NCI-H2081 (cell line): ENCODE measurements around the gene EXOC3.
A peak's percentile ranks its signal among the peaks of the same experiment; 100 is the strongest.

Experiments
- DNase-seq, 2 experiments: peaks; one replicate each; lab custom pipeline; 2025; lab: John Stamatoyannopoulos, UW

The EXOC3 gene

GRCh38 chr5:426392-426976 lies 16.5 kb upstream of the EXOC3 start:
- DNase-seq = no peak

- DNase-seq = no peak
Observed at GRCh38 chr5:427415-428087, 15.4 kb upstream of the EXOC3 start.

GRCh38 chr5:428219-428618 lies 14.8 kb upstream of the EXOC3 start:
- DNase-seq = no peak

GRCh38 chr5:428754-429452 lies 14.1 kb upstream of the EXOC3 start:
- no peak for DNase-seq

GRCh38 chr5:429453-430188 lies 13.4 kb upstream of the EXOC3 start:
- peak in 1 of 2 experiments; percentile 62 for DNase-seq

- DNase-seq = no peak
Observed at GRCh38 chr5:430214-430925, 12.6 kb upstream of the EXOC3 start.

GRCh38 chr5:431001-431710 lies 11.8 kb upstream of the EXOC3 start:
- peak; percentile 81 to 82 for DNase-seq

GRCh38 chr5:431711-432050 lies 11.3 kb upstream of the EXOC3 start:
- DNase-seq = no peak

- DNase-seq = no peak
Observed at GRCh38 chr5:432201-432927, 10.6 kb upstream of the EXOC3 start.

- no peak for DNase-seq
Observed at GRCh38 chr5:432928-433791, 9.8 kb upstream of the EXOC3 start.

- no peak for DNase-seq
Observed at GRCh38 chr5:433836-434235, 9.1 kb upstream of the EXOC3 start.

GRCh38 chr5:434443-435146 lies 8.4 kb upstream of the EXOC3 start:
- no peak for DNase-seq

- no peak for DNase-seq
Observed at GRCh38 chr5:435156-435790, 7.7 kb upstream of the EXOC3 start.

- peak; percentile 57 to 69 for DNase-seq
Observed at GRCh38 chr5:435961-436640, 6.9 kb upstream of the EXOC3 start.

GRCh38 chr5:436641-436975 lies 6.4 kb upstream of the EXOC3 start:
- DNase-seq = no peak

GRCh38 chr5:437281-437771 lies 5.7 kb upstream of the EXOC3 start:
- no peak for DNase-seq

- DNase-seq = no peak
Observed at GRCh38 chr5:438481-438981, 4.4 kb upstream of the EXOC3 start.

GRCh38 chr5:439181-439580 lies 3.8 kb upstream of the EXOC3 start:
- no peak for DNase-seq
